K562 (cell line): ENCODE data around the gene MGP. TPM values are rescaled to one million over a fixed set of nuclear protein-coding genes. Genes with fewer than 3 reads are reported as not detected.

Experiments
- ATAC-seq: fragments of 200-7000 bp; cut with Tn5 transposase; 3 replicates; pipeline ENCODE4 v1.9.1; 2020; ENCODE audit warnings: moderate library complexity
- BruUV-seq: library from RNA; stranded (reverse); fragments of 400-500 nt; replicated peaks from 2 replicates; lab custom pipeline; 2021; lab: Mats Ljungman, UMichigan
- CTCF ChIA-PET: fragments of 300-600 bp; formaldehyde crosslinking; extraction: SDS; loops from one replicate; lab custom pipeline; 2021; ENCODE audit warnings: low intra/inter-chr PET ratio; lab: Yijun Ruan, JAX
- POLR2A ChIA-PET: fragments of 300-600, 350-650 bp; sonication (Branson Sonifier 250); formaldehyde crosslinking; extraction: SDS; loops from one replicate; lab custom pipeline; 2021; ENCODE audit warnings: antibody characterized with exemption, inconsistent platforms; lab: Yijun Ruan, JAX
- DNase-seq, 4 experiments: peaks; one replicate each; pipeline versions ENCODE4 v3.0.0 to v3.0.0-alpha.2; 2011 to 2018; ENCODE audit warnings: low spot score in 3 of 4, mixed read lengths in 3 of 4; ENCODE audit errors: extremely low read depth in 1 of 4
- FAIRE-seq: peaks from 2 replicates; lab custom pipeline; 2011; peaks lifted over from hg19 to GRCh38; lab: Jason Lieb, UNC
- H2AFZ ChIP-seq: 2 replicates; pipeline ENCODE4 v1.6.0; 2011; ENCODE audit warnings: low read depth, low read length, control low read depth, inconsistent platforms
- H3K27ac ChIP-seq: fragments of 200-600 bp; 3 replicates; pipeline ENCODE4 v1.8.0; 2011; ENCODE audit warnings: low read depth, mild to moderate bottlenecking, control low read depth, inconsistent platforms, low read length, moderate library complexity, mixed read lengths; ENCODE audit errors: extremely low read depth
- H3K27me3 ChIP-seq, 2 experiments: fragments of 300-600 bp in 1 of 2; 2 replicates in 1 of 2; 3 replicates in 1 of 2; pipeline versions ENCODE4 v1.6.0 to v1.8.0; 2011; ENCODE audit warnings: inconsistent platforms in 2 of 2, low read length in 2 of 2, mild to moderate bottlenecking in 1 of 2, mixed read lengths in 1 of 2, moderate library complexity in 1 of 2; ENCODE audit not compliant: control insufficient read depth in 2 of 2, insufficient read depth in 2 of 2
- H3K36me3 ChIP-seq: fragments of 300-600 bp; 3 replicates; pipeline ENCODE4 v1.8.0; 2011; ENCODE audit warnings: mild to moderate bottlenecking, low read length, inconsistent platforms; ENCODE audit not compliant: control insufficient read depth, insufficient read depth
- H3K4me1 ChIP-seq, 2 experiments: fragments of 200-600 bp in 1 of 2; replicated peaks in 1 of 2; 2 replicates in 1 of 2; 3 replicates in 1 of 2; pipeline versions ENCODE4 v1.5.1 to v1.8.0; 2011; ENCODE audit warnings: inconsistent platforms in 2 of 2, low read length in 2 of 2, mild to moderate bottlenecking in 1 of 2, mixed read lengths in 1 of 2, moderate library complexity in 1 of 2; ENCODE audit not compliant: control insufficient read depth in 2 of 2, insufficient read depth in 2 of 2
- H3K4me2 ChIP-seq: 2 replicates; pipeline ENCODE4 v1.6.1; 2011; ENCODE audit warnings: low read length, control low read depth, inconsistent platforms, mixed read lengths; ENCODE audit not compliant: insufficient read depth
- H3K4me3 ChIP-seq: fragments of 200-600 bp; sonication (generic), shearing (Covaris generic); 2 replicates; pipeline ENCODE4 v1.5.1; 2016; ENCODE audit warnings: control low read depth, inconsistent platforms
- H3K79me2 ChIP-seq: fragments of 200-600 bp; 3 replicates; pipeline ENCODE4 v1.8.0; 2011; ENCODE audit warnings: low read length, inconsistent platforms; ENCODE audit not compliant: control insufficient read depth, insufficient read depth
- H3K9ac ChIP-seq, 2 experiments: 2 replicates each; pipeline versions ENCODE4 v1.6.0 to v1.6.1; 2011; ENCODE audit warnings: low read depth in 2 of 2, low read length in 2 of 2, control low read depth in 1 of 2, inconsistent platforms in 1 of 2, mild to moderate bottlenecking in 1 of 2, mixed read lengths in 1 of 2; ENCODE audit not compliant: insufficient read depth in 1 of 2
- H3K9me1 ChIP-seq: one replicate; pipeline ENCODE4 v1.6.0; 2011; ENCODE audit warnings: inconsistent platforms, mild to moderate bottlenecking, low read length, moderate library complexity; ENCODE audit not compliant: control insufficient read depth, insufficient read depth
- H3K9me3 ChIP-seq: replicated peaks from 2 replicates; pipeline ENCODE4 v1.5.1; 2011; ENCODE audit warnings: low read depth, low read length, inconsistent platforms; ENCODE audit not compliant: control insufficient read depth, insufficient read depth
- H4K20me1 ChIP-seq: replicated peaks from 2 replicates; pipeline ENCODE4 v1.6.1; 2011; ENCODE audit warnings: low read length, inconsistent platforms, mixed read lengths; ENCODE audit not compliant: control insufficient read depth, insufficient read depth
- ARHGAP35 ChIP-seq: fragments of 450-650 bp; IDR thresholded peaks from 2 replicates; pipeline ENCODE4 v1.6.1; 2018; ENCODE audit not compliant: partially characterized antibody
- DIDO1 ChIP-seq: fragments of 450-650 bp; IDR thresholded peaks from 2 replicates; pipeline ENCODE4 v1.6.1; 2016; ENCODE audit warnings: low read depth, missing biosample characterization, missing genetic modification characterization
- HDAC2 ChIP-seq: fragments of 450-650 bp; IDR thresholded peaks from 2 replicates; pipeline ENCODE4 v1.6.1; 2016; ENCODE audit warnings: mild to moderate bottlenecking
- HMG20B ChIP-seq: fragments of 250-450 bp; sonication (Bioruptor Pico); IDR thresholded peaks from 2 replicates; pipeline ENCODE4 v1.5.0; 2021; ENCODE audit warnings: mild to moderate bottlenecking
- ID3 ChIP-seq, 2 experiments: fragments of 250-450 bp in 1 of 2; fragments of 450-650 bp in 1 of 2; sonication (Bioruptor Pico) in 1 of 2; IDR thresholded peaks; 2 replicates each; pipeline versions ENCODE4 v1.6.1 to v1.8.0; 2016 to 2021; ENCODE audit warnings: mild to moderate bottlenecking in 2 of 2, moderate library complexity in 2 of 2, missing compliant biosample characterization in 1 of 2, missing genetic modification characterization in 1 of 2
- KDM2B ChIP-seq: fragments of 250-450 bp; sonication (Bioruptor Pico); IDR thresholded peaks from 2 replicates; pipeline ENCODE4 v1.8.0; 2021; ENCODE audit warnings: mild to moderate bottlenecking, moderate library complexity
- MCM3 ChIP-seq: fragments of 450-650 bp; IDR thresholded peaks from 2 replicates; pipeline ENCODE4 v1.6.1; 2016
- NCOR1 ChIP-seq: fragments of 450-650 bp; IDR thresholded peaks from 2 replicates; pipeline ENCODE4 v1.6.1; 2016; ENCODE audit warnings: mild to moderate bottlenecking, moderate library complexity
- PCBP1 ChIP-seq: fragments of 200-400 bp; formaldehyde crosslinking; IDR thresholded peaks from 2 replicates; pipeline ENCODE4 v1.6.1; 2018; ENCODE audit warnings: mild to moderate bottlenecking, low read depth, low read length; ENCODE audit not compliant: poor library complexity, severe bottlenecking
- RBFOX2 ChIP-seq: fragments of 200-400 bp; formaldehyde crosslinking; IDR thresholded peaks from 2 replicates; pipeline ENCODE4 v1.6.1; 2017; ENCODE audit warnings: low read depth, mild to moderate bottlenecking, low read length, moderate library complexity
- RBM15 ChIP-seq: fragments of 200-400 bp; formaldehyde crosslinking; IDR thresholded peaks from 2 replicates; pipeline ENCODE4 v1.6.1; 2018; ENCODE audit warnings: mild to moderate bottlenecking, low read length, moderate library complexity; ENCODE audit not compliant: insufficient read depth
- RBM34 ChIP-seq: fragments of 200-400 bp; formaldehyde crosslinking; IDR thresholded peaks from 2 replicates; pipeline ENCODE4 v1.6.1; 2018; ENCODE audit warnings: low read length, borderline replicate concordance; ENCODE audit not compliant: insufficient read depth
- YBX1 ChIP-seq: fragments of 450-650 bp; IDR thresholded peaks from 2 replicates; pipeline ENCODE4 v1.7.1; 2016; ENCODE audit warnings: mild to moderate bottlenecking
- ZEB2 ChIP-seq: fragments of 450-650 bp; IDR thresholded peaks from 2 replicates; pipeline ENCODE4 v1.6.1; 2016
- ZNF239 ChIP-seq: fragments of 250-450 bp; sonication (Bioruptor Pico); IDR thresholded peaks from 2 replicates; pipeline ENCODE4 v1.4.0; 2020; ENCODE audit warnings: mild to moderate bottlenecking
- WGBS: fragments of 100-300 bp; shearing (Covaris generic); methylation state at CpG from one replicate; pipeline ENCODE4 v1.1.6; 2016; ENCODE audit warnings: low coverage, mixed read lengths; ENCODE audit not compliant: insufficient coverage; ENCODE audit errors: missing lambda C conversion rate; 5-methylcytosine and 5-hydroxymethylcytosine counted together
- in situ Hi-C: fragments of 300-500 bp; cut with MboI; formaldehyde crosslinking; loops from 4 replicates; pipeline ENCODE4 v1.15.0; 2018; ENCODE audit warnings: inconsistent platforms, mixed read lengths
- intact Hi-C: fragments of 100-400 bp; cut with micrococcal nuclease; formaldehyde crosslinking; loops from 2 replicates; pipeline ENCODE4 v1.14.2; 2022
- polyA plus RNA-seq, 8 experiments: library from polyadenylated mRNA; depleted of rRNA in 4 of 8; stranded (reverse) in 5 of 8; unstranded in 3 of 8; fragments of >200 nt; fragmentation: Nextera tagmentation in 2 of 8; fragmentation: Illumina TruSeq in 1 of 8; extraction: Ambion mirVana in 2 of 8; extraction: Trizol in 1 of 8; gene quantifications; 2 replicates each; pipeline versions ENCODE4 v1.2.1 to v1.2.3, GENCODE V29; 2011 to 2014; ENCODE audit warnings: inconsistent platforms in 1 of 8, missing spikeins in 1 of 8
- total RNA-seq, 7 experiments: library from RNA; depleted of rRNA in 6 of 7; stranded (reverse); fragments of >200 nt in 6 of 7; fragmentation: Illumina TruSeq in 2 of 7; extraction: Trizol in 2 of 7; gene quantifications; 2 replicates each; pipeline versions ENCODE4 v1.2.1 to v1.2.3, GENCODE V29; 2011 to 2021; ENCODE audit warnings: low replicate concordance in 1 of 7
- TF ChIP-seq, protein P1 (sequence below): sonication (generic); formaldehyde crosslinking; IDR thresholded peaks from 2 replicates; pipeline ENCODE4 v1.8.1; 2023; ENCODE audit warnings: mild to moderate bottlenecking, missing genetic modification reagents
- TF ChIP-seq, protein P2 (sequence below): IDR thresholded peaks from 3 replicates; pipeline ENCODE4 v1.6.1; 2011; ENCODE audit warnings: borderline replicate concordance, mild to moderate bottlenecking, moderate library complexity; ENCODE audit not compliant: insufficient read length; ENCODE audit errors: extremely low read depth

MGP gene
- total and polyA plus RNA-seq, 9 of the 15 experiments (the other 6 are each of a cell fraction or from before 2014, with no cell fraction given), result 1.2 TPM; not detected in 8

DNA sequence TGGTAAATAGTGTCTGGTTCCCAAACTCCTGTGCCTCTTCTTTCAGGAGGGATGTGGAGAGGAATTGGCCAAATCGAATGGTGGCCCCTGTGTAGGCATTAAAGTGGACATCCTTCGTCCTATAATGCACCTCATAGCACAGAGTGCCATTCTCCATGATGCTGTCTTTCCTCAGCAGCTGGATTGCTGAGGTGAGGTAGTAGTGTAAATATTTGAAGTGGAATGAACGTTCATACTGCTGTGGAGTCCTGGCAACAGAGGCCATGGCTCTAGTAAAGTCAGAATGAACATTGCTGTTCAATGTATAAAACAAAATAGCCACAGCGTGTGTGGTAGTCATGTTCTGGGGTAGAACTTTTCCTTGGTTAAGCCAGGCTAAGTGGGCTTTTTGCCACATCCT is 45.0 kb downstream of the MGP start (continued):
- no peak for TF ChIP-seq RBM34
- TF ChIP-seq, protein P1, sequence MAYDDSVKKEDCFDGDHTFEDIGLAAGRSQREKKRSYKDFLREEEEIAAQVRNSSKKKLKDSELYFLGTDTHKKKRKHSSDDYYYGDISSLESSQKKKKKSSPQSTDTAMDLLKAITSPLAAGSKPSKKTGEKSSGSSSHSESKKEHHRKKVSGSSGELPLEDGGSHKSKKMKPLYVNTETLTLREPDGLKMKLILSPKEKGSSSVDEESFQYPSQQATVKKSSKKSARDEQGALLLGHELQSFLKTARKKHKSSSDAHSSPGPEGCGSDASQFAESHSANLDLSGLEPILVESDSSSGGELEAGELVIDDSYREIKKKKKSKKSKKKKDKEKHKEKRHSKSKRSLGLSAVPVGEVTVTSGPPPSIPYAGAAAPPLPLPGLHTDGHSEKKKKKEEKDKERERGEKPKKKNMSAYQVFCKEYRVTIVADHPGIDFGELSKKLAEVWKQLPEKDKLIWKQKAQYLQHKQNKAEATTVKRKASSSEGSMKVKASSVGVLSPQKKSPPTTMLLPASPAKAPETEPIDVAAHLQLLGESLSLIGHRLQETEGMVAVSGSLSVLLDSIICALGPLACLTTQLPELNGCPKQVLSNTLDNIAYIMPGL (CRISPR knock-in tag), result no peak

DNA sequence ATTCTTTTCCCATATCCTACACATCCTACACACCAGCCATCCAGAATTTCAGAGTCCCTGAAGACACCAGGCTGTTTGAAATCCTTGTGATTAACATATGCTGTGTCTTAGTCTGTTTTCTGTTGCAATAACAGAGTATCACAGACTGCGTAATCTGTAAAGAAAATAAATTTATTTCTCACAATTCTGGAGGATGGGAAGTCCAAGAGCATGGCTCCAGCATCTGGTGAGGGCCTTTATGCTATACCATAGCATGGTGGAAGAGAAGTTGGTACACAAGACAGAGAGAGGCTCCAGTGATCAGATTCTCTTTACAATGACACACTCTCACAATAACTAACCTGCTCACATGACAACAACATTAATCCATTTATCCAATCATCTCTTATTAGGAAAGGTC is 46.4 kb downstream of the MGP start:
- ChIA-PET CTCF (no interaction called here), POLR2A (no interaction called here)
- Histone ChIP-seq H3K4me2 (no peak overlapping the region), H3K4me3 (no peak overlapping the region), H3K9ac (no peak overlapping the region), H3K36me3 (no peaks in the 10 kb centered on the region), H3K4me1 (peaks cover 0 to 25% of the 10 kb centered on the region in 2 experiments; a peak in 3 of 5 replicates), H3K9me3 (no peaks in the 10 kb centered on the region), H3K27ac (no peak overlapping the region), H3K79me2 (no peaks in the 10 kb centered on the region), H2AFZ (no peak overlapping the region), H3K27me3 (no peaks in the 10 kb centered on the region), H3K9me1 (no peaks in the 10 kb centered on the region), H4K20me1 (no peaks in the 10 kb centered on the region)
- intact Hi-C loops, result no loop called here
- in situ Hi-C loops, result no loop called here
- no peak for FAIRE-seq
- no peak for ATAC-seq
- TF ChIP-seq MCM3, result no peak
- TF ChIP-seq ZNF239 (CRISPR knock-in tag), result no peak
- no peak for TF ChIP-seq HDAC2
- no peak for TF ChIP-seq KDM2B (CRISPR knock-in tag)
- TF ChIP-seq ZEB2, result no peak
- TF ChIP-seq YBX1, result no peak
- TF ChIP-seq ARHGAP35, result no peak
- no peak for TF ChIP-seq RBM15
- no peak for TF ChIP-seq RBFOX2
- TF ChIP-seq NCOR1, result no peak
- TF ChIP-seq ID3 (CRISPR knock-in tag; IDR thresholded peaks at IDR 0.05), result no peak
- TF ChIP-seq ID3 (tag; IDR thresholded peaks at IDR 0.05), result no peak
- TF ChIP-seq HMG20B, result no peak
- TF ChIP-seq DIDO1 (tag), result no peak
- TF ChIP-seq, protein P2, sequence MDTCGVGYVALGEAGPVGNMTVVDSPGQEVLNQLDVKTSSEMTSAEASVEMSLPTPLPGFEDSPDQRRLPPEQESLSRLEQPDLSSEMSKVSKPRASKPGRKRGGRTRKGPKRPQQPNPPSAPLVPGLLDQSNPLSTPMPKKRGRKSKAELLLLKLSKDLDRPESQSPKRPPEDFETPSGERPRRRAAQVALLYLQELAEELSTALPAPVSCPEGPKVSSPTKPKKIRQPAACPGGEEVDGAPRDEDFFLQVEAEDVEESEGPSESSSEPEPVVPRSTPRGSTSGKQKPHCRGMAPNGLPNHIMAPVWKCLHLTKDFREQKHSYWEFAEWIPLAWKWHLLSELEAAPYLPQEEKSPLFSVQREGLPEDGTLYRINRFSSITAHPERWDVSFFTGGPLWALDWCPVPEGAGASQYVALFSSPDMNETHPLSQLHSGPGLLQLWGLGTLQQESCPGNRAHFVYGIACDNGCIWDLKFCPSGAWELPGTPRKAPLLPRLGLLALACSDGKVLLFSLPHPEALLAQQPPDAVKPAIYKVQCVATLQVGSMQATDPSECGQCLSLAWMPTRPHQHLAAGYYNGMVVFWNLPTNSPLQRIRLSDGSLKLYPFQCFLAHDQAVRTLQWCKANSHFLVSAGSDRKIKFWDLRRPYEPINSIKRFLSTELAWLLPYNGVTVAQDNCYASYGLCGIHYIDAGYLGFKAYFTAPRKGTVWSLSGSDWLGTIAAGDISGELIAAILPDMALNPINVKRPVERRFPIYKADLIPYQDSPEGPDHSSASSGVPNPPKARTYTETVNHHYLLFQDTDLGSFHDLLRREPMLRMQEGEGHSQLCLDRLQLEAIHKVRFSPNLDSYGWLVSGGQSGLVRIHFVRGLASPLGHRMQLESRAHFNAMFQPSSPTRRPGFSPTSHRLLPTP, result no peak
- no peak for TF ChIP-seq PCBP1
- BruUV-seq, result no TSS peak
- no CpG with 5 or more reads among the region's 1 CpG for WGBS
- no peak for DNase-seq
